Activated CD4-positive, alpha-beta memory T cell treated with anti-CD3 and anti-CD28 coated beads, Interleukin-2, amount 10 ng/mL, durations not matched to agents 7 days and 5 days (primary cell): Measurements from ENCODE around the gene KRT84. TPM values are rescaled to one million over a fixed set of nuclear protein-coding genes. Genes with fewer than 3 reads are reported as not detected.

Experiments used
- CTCF ChIA-PET: fragments of 350-600 bp; sonication (Branson Sonifier 250); formaldehyde crosslinking; loops from one replicate; lab custom pipeline; 2021; ENCODE audit warnings: antibody characterized with exemption, inconsistent platforms; lab: Charles Lee
- POLR2A ChIA-PET: fragments of 350-600 bp; sonication (Branson Sonifier 250); formaldehyde crosslinking; loops from one replicate; lab custom pipeline; 2021; ENCODE audit warnings: antibody characterized with exemption; lab: Charles Lee
- DNase-seq: peaks from one replicate; pipeline ENCODE4 v3.0.0-alpha.2; 2020
- H3K27ac Mint-ChIP-seq: one replicate; pipeline ENCODE4 v1.8.0; 2021; ENCODE audit warnings: mild to moderate bottlenecking, mixed read lengths
- H3K27me3 Mint-ChIP-seq: one replicate; pipeline ENCODE4 v1.8.0; 2021; ENCODE audit warnings: mixed read lengths
- H3K36me3 Mint-ChIP-seq: one replicate; pipeline ENCODE4 v1.8.0; 2021; ENCODE audit warnings: low read depth, mixed read lengths
- H3K4me1 Mint-ChIP-seq: one replicate; pipeline ENCODE4 v1.8.0; 2021; ENCODE audit warnings: mixed read lengths
- H3K4me3 Mint-ChIP-seq: one replicate; pipeline ENCODE4 v1.8.0; 2021; ENCODE audit warnings: mild to moderate bottlenecking, mixed read lengths
- H3K9me3 Mint-ChIP-seq: one replicate; pipeline ENCODE4 v1.8.0; 2021; ENCODE audit warnings: mixed read lengths
- total RNA-seq, 2 experiments: library from RNA; stranded (reverse); gene quantifications; one replicate each; pipeline ENCODE4 v1.2.3, GENCODE V29; 2021

Gene KRT84
- total RNA-seq, 2 experiments from 2014 or later: not detected

DNA sequence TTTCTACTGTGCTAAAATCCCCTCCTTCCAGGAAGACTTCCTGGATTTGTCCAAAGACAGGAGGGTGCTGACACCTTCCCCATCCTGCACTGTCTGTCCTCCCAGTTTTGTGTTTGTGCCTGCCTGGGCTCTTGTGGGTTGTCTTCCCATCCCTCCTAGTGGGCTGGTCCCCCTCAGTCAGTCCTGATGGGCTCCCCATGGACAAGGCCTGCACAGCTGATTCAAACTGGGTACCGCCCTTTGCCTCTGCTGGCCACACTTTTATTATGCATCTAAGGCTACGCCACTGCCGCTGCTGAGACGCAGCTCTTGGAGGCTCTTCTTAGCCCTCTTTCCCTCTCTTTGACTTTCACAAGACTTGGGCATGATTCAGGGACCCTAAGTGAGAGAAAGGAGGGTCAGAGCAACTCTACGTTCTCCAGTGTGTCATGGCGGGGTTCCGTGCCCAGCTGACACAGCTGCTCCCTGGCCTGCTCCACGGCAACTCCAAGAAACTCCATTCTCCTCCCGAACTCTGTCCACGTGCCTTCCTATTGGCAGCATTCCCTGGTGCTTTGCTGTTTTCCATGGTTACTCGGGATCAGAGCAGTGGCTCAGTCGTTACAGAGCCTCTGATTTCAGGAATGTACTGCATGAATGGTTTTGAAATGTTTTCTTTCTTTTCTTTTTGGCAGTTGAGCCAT is 14.4 kb downstream of the KRT84 start:
- POLR2A ChIA-PET: no interaction called here
- no peak for DNase-seq
- CTCF ChIA-PET: interaction anchor here (1.1 to 3.6 kb wide), 3 partner anchors 10 to 513 kb away, joined by 3 to 15 read pairs (median 12); no protein-coding TSS in a partner anchor

DNA sequence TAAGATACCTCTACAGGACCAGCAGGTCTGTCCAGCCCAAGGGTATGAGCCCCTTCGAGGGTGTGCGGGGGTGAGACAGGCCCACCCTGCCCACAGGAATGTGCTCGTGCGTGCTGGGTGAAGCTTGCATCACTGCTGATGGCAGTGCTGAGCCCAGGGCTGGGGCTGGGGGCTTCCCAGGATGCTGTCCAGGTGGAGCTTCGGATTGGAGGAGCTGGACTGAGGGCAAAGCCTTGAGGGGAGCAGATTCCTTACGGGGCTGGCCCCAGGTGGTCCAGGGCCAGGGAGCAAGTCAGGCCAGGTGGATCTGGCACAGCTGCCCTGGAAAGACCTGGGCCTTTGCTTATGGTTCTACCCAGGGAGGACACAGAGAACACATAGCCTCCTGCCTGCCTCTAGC is 15.6 kb downstream of the KRT84 start:
- Mint-ChIP-seq H3K4me3 (no peak overlapping the region), H3K27ac (no peak overlapping the region), H3K27me3 (peaks cover 31% of the 10 kb centered on the region), H3K4me1 (no peaks in the 10 kb centered on the region), H3K9me3 (no peaks in the 10 kb centered on the region), H3K36me3 (no peaks in the 10 kb centered on the region)
- no peak for DNase-seq
- POLR2A ChIA-PET: no interaction called here
- CTCF ChIA-PET: interaction anchor here (1.5 kb wide), 1 partner anchor 9 kb away, joined by 3 read pairs; no protein-coding TSS in a partner anchor

More for the DNA sequence above, 14.4 kb downstream of the KRT84 start:
- Mint-ChIP-seq H3K9me3 (no peaks in the 10 kb centered on the region), H3K4me1 (no peaks in the 10 kb centered on the region), H3K36me3 (no peaks in the 10 kb centered on the region), H3K27ac (no peak overlapping the region), H3K27me3 (peaks cover 36% of the 10 kb centered on the region), H3K4me3 (no peak overlapping the region)

DNA sequence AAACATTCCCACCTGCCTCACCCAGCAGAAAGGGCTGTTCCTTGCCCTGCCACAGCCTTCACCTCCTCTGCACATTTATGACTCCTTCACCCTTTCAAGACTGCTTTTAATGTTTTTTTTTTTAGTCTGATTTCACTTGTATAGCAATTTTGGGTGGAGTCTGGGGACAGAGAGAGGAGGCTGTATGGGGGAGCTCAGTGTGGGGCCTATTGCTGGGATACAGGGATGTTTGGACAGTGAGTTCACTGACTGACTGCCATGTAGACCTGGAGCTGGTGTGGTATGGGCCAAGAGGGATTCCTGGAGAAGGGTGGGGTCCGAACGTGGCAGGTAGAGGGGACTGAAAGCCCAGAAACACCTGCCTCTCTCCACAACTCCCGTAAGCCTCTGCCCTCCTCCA is 16.2 kb downstream of the KRT84 start:
- no peak for DNase-seq
- Mint-ChIP-seq H3K9me3 (no peaks in the 10 kb centered on the region), H3K4me3 (no peak overlapping the region), H3K4me1 (no peaks in the 10 kb centered on the region), H3K27me3 (peaks cover 28% of the 10 kb centered on the region), H3K27ac (no peak overlapping the region), H3K36me3 (no peaks in the 10 kb centered on the region)
- ChIA-PET CTCF (interaction anchor here (1.5 to 1.6 kb wide), 2 partner anchors 8 to 17 kb away, joined by 3 to 4 read pairs; no protein-coding TSS in a partner anchor), POLR2A (no interaction called here)

DNA sequence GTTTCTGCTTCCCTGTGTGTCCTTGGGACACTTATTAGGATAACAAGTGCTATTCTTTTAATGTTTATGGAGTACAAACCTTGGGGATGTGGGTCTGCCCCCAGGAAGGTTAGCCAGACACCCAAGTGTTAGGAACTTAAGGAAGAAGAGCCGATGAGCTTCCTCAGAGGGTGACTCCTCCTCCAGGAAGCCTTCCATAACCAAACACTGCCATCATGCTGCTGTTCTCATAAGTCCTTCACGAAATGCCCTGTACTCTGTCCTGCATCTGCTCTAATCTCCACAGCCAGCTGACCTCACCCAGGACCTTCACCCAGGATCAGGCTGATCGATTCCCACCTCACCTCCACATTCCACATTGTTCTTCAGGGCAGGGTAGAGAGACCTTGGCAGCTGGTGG is 16.9 kb downstream of the KRT84 start:
- Mint-ChIP-seq H3K4me3 (no peak overlapping the region), H3K4me1 (no peaks in the 10 kb centered on the region), H3K36me3 (no peaks in the 10 kb centered on the region), H3K9me3 (no peaks in the 10 kb centered on the region), H3K27me3 (peaks cover 25% of the 10 kb centered on the region), H3K27ac (no peak overlapping the region)
- no peak for DNase-seq
- CTCF ChIA-PET: interaction anchor here (1.5 to 1.6 kb wide), 2 partner anchors 16 to 506 kb away, joined by 3 to 4 read pairs; no protein-coding TSS in a partner anchor
- POLR2A ChIA-PET: no interaction called here

DNA sequence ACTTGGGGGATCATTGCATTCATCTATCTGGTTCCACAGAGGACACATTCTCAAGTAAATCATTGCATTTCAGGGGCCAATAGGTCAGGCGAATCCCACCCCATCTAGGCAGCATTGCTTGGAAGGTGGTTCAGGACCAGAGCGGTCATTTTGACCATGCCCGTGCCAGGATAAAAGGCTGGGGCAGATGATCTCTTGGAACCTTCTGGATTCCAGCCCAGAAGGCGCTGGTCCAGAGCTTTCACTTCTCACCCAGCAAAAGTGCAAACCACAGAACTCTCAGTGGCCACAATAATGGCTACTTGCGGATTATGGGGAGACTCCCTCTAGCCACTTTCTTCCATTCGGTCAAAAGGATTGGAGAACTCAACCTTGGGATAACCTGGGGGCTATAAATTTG is 17.6 kb downstream of the KRT84 start:
- POLR2A ChIA-PET: no interaction called here
- Mint-ChIP-seq H3K4me1 (no peaks in the 10 kb centered on the region), H3K4me3 (no peak overlapping the region), H3K27ac (no peak overlapping the region), H3K27me3 (peaks cover 25% of the 10 kb centered on the region), H3K36me3 (no peaks in the 10 kb centered on the region), H3K9me3 (no peaks in the 10 kb centered on the region)
- no peak for DNase-seq
- CTCF ChIA-PET: interaction anchor here (0.6 to 1.6 kb wide), 4 partner anchors 16 to 506 kb away, joined by 3 to 4 read pairs (median 3); no protein-coding TSS in a partner anchor

DNA sequence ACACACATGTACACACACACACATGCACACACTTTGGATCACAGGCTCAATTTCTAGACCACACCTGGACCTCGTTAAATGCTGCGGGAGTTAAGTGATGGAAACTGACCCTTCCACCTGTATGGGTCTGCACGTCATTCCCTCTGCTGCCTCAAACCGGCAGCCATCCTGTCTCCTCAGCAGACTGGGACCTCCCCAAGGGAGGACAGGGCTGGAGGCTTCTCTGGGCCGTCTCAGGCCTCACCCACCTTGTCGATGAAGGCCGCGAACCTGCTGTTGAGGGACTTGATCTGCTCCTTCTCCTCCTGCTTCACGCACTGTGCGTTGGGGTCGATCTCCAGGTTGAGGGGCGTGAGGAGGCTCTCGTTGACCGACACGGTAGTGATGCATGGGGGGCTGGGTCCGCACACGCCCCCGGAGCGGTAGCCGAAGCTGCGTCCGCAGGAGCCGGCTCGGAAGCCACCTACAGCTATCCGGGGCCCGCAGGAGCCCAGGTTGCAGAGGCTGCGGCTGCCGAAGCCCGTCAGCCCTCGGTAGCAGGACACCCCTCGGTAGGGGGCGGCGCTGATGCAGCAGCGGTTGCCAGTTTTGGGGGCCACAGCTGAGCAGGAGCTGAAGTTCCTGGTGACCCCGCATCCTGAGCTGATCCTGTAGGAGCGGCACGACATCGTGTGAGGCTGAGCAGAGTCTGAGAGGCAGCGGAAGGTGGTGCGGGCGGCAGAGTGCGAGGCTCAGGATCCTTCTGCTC is 18.5 kb downstream of the KRT84 start, which contains the start of gene KRT85:
KRT85 (minus strand) TSS at position 744 of the 748 bp plus-strand sequence; CDS start at position 668, 76 bp downstream.
- no peak for DNase-seq
- no peaks in the 10 kb centered on the region for H3K9me3 Mint-ChIP-seq
- H3K36me3 Mint-ChIP-seq: no peaks in the 10 kb centered on the region
- H3K27me3 Mint-ChIP-seq: peaks cover 25% of the 10 kb centered on the region
- H3K4me3 Mint-ChIP-seq: no peak within 1 kb of the TSS
- H3K27ac Mint-ChIP-seq: no peak within 1 kb of the TSS
- CTCF ChIA-PET: interaction anchor here (0.6 to 1.2 kb wide), 2 partner anchors 17 to 495 kb away, joined by 3 read pairs; no protein-coding TSS in a partner anchor
- POLR2A ChIA-PET: no interaction called here
- H3K4me1 Mint-ChIP-seq: no peaks in the 10 kb centered on the region

DNA sequence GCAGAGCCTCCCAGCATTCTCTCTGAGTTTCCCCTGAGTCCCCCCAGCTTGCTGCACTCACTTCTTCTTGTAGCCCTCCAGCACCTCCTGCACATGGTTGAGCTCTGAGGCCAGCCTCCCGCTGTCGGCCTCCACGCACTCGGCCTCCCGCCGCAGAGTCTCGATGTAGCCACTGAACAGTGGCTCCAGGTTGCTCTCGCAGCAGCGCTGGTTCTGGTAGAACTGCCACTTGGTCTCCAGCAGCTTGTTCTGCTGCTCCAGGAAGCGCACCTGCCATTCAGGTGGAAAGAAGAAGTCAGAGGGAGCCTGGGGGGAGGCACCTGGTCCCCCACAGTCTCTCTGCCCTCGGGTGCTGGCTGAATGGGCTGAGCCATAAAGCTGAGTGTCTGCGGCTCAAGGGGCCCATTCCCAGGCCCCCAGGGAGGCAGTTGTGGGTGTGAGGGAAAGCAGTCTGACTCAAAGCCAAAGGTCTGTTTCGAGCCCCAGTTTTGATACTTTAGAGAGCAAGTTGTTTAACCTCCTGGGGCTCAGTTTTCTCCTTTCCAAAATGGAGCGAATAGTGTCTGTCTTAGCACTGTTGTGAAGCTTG is 20.5 kb downstream of the KRT84 start:
- H3K27me3 Mint-ChIP-seq: peaks cover 10% of the 10 kb centered on the region
- H3K36me3 Mint-ChIP-seq: no peaks in the 10 kb centered on the region
- H3K27ac Mint-ChIP-seq: no peak overlapping the region
- CTCF ChIA-PET: interaction anchor here (0.8 to 1.7 kb wide), 5 partner anchors 8 to 515 kb away, joined by 3 to 4 read pairs (median 3); no protein-coding TSS in a partner anchor
- POLR2A ChIA-PET: no interaction called here
- H3K9me3 Mint-ChIP-seq: no peaks in the 10 kb centered on the region
- H3K4me1 Mint-ChIP-seq: no peaks in the 10 kb centered on the region
- DNase-seq: no peak
- H3K4me3 Mint-ChIP-seq: no peak overlapping the region

DNA sequence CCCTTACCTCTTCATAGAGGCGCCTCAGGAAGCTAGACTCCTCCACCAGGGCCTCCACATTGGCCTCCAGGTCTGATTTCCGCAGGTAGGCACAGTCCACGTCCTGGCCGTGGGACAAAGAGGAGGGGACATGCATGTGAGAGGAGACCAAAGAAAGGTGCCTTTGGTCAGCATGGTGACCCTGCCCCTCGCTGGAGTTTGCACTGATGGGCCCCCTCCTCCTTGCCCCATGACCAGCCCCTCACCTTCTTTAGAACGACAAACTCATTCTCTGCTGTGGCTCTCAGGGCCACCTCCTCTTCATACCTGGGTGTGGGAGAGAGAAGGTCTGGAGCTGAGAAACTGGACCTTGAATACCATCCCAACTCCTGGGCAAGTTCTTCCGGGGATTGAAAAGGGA is 21.4 kb downstream of the KRT84 start:
- Mint-ChIP-seq H3K27me3 (peaks cover 15% of the 10 kb centered on the region), H3K9me3 (no peaks in the 10 kb centered on the region), H3K4me3 (no peak overlapping the region), H3K36me3 (no peaks in the 10 kb centered on the region), H3K27ac (no peak overlapping the region), H3K4me1 (peaks cover 6% of the 10 kb centered on the region)
- DNase-seq: no peak
- CTCF ChIA-PET: interaction anchor here (0.8 to 1.7 kb wide), 4 partner anchors 9 to 516 kb away, joined by 3 to 4 read pairs (median 3); no protein-coding TSS in a partner anchor
- POLR2A ChIA-PET: no interaction called here

DNA sequence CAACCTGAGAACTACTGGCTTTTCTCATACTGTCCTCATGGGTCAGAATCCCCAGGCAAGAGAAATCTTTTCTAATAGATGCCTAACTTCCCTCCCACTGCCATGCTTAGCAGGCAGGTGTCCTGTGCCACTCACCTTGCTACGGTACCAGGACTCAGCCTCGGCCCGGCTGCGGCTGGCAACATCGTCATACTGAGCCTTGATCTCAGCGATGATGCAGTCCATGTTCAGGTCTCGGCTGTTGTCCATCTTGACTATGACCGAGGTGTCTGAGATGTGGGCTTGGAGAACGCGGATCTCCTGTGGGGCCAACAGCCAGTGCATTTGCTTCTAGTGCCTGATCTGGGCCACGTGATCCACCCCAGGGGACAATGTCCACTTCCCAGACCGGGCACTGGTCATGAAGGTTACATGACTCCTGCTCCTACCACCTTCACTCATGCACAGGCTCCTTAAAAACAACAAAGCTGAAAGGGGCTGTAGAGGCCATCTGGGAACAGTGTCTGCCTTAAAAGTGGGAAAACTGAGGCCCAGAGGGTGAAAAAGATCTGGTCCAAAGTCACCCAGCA is 22.3 kb downstream of the KRT84 start:
- DNase-seq: no peak
- Mint-ChIP-seq H3K9me3 (no peaks in the 10 kb centered on the region), H3K27me3 (peaks cover 10% of the 10 kb centered on the region), H3K36me3 (no peaks in the 10 kb centered on the region), H3K4me1 (peaks cover 14% of the 10 kb centered on the region), H3K27ac (no peak overlapping the region), H3K4me3 (no peak overlapping the region)
- POLR2A ChIA-PET: no interaction called here
- CTCF ChIA-PET: interaction anchor here (1.7 kb wide), 1 partner anchor 10 kb away, joined by 4 read pairs; no protein-coding TSS in a partner anchor

DNA sequence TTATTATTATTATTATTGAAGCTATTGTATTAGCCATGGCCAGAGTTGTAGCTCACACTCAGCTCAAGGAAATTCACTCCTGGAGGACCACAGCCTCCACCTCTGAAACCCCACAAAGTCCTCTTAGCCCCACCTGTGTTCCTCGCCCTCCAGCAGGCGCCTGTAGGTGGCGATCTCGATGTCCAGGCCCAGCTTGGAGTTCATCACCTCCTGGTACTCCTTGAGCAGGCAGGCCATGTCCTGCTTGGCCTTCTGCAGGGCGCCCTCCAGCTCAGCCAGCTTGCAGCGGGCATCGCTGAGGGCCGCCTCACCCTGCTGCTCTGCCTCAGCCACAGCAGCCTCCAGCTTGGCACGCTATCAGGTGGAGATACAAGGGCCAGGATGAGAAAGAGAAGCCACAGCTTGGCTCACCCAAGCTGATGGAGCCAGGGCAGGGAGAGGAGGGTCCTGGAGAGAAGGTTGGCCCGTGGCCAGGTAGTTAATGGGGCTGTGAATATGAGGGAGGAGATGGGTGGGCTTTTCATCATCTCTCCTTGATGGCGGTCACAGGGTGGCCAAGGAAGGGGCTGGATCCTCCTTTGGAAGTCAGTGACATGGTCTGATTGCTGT is 23.2 kb downstream of the KRT84 start:
- H3K27ac Mint-ChIP-seq: no peak overlapping the region
- peaks cover 10% of the 10 kb centered on the region for H3K27me3 Mint-ChIP-seq
- no peak for DNase-seq
- CTCF ChIA-PET: interaction anchor here (0.7 to 2.4 kb wide), 12 partner anchors 9 to 517 kb away, joined by 3 to 12 read pairs (median 4); no protein-coding TSS in a partner anchor
- H3K4me1 Mint-ChIP-seq: peaks cover 16% of the 10 kb centered on the region
- no peak overlapping the region for H3K4me3 Mint-ChIP-seq
- POLR2A ChIA-PET: no interaction called here
- no peaks in the 10 kb centered on the region for H3K9me3 Mint-ChIP-seq
- no peaks in the 10 kb centered on the region for H3K36me3 Mint-ChIP-seq

DNA sequence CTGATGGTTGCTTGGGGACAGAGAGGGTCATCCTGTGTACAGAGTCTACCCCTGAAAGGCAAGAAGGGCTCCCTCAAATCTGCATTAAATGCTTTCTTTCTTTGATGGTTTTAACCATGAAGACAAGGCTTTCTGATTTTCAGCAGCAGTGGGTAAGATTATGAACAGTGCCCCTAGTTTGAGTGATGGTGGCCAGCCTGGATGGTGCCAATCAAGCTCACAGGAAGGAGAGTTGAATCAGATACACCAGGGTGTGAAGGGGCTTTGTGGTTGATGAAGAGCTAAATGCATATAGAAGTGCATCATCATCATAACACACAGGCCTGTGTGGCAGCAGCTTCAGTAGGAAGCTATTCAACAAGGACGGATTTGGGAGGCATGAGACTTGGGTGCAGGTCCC is 23.9 kb downstream of the KRT84 start:
- no peak for DNase-seq
- Mint-ChIP-seq H3K4me3 (no peak overlapping the region), H3K27ac (no peak overlapping the region), H3K27me3 (peaks cover 9% of the 10 kb centered on the region), H3K9me3 (no peaks in the 10 kb centered on the region), H3K36me3 (no peaks in the 10 kb centered on the region), H3K4me1 (peaks cover 16% of the 10 kb centered on the region)
- ChIA-PET POLR2A (no interaction called here), CTCF (interaction anchor here (0.7 to 2.4 kb wide), 12 partner anchors 8 to 518 kb away, joined by 3 to 12 read pairs (median 4); no protein-coding TSS in a partner anchor)

DNA sequence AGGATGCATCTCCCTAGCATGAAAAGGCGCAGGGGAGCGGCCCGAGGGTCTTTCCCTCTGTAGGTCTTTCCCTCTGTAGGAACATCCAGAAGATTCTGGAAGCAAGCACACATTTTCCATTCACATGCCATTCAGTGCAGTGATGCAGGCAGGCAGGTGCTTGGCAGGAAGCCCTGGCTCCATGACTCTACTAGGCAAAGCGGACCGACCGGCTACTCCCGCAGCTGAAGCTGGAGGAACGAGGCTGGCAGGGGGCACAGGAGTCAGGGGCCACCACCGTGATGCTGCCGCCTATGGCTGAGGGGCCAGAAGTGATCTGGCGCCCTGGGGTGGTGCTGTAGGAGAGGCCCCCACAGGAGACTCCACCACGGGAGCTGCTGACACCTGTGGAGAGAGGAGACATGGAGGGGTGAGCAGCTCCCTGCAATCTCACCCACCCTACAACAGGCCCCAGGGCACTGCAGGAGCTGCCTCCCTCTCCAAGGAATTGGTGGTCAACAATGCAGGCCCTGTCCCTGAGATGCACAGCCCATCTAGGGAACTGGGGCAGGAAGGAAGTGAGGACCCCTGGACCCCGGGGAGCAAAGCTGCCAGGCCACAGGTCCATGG is 24.7 kb downstream of the KRT84 start:
- no peaks in the 10 kb centered on the region for H3K9me3 Mint-ChIP-seq
- no peak overlapping the region for H3K4me3 Mint-ChIP-seq
- CTCF ChIA-PET: interaction anchor here (0.6 to 2.4 kb wide), 6 partner anchors 9 to 519 kb away, joined by 3 to 12 read pairs (median 6); no protein-coding TSS in a partner anchor
- no peak overlapping the region for H3K27ac Mint-ChIP-seq
- H3K36me3 Mint-ChIP-seq: no peaks in the 10 kb centered on the region
- peaks cover 7% of the 10 kb centered on the region for H3K27me3 Mint-ChIP-seq
- POLR2A ChIA-PET: no interaction called here
- peaks cover 16% of the 10 kb centered on the region for H3K4me1 Mint-ChIP-seq
- no peak for DNase-seq
